SK-N-MC (cell line): ENCODE data around the gene SGMS1.

ENCODE experiments used
- EZH2 ChIP-seq: fragments of 200-600 bp; sonication (generic); IDR thresholded peaks from one replicate; pipeline ENCODE4 v1.6.1; 2017; ENCODE audit warnings: antibody characterized with exemption
- POLR2AphosphoS5 ChIP-seq: IDR thresholded peaks from 2 replicates; pipeline ENCODE4 v1.6.1; 2012; ENCODE audit warnings: mild to moderate bottlenecking, low read depth, low read length, borderline replicate concordance

- no peak for TF ChIP-seq EZH2
- no peak for TF ChIP-seq POLR2AphosphoS5
Observed at GRCh38 chr10:50527442-50528043, 96.2 kb downstream of the SGMS1 start.
